NOMO-1 treated with DMSO at 0.1 percent for 48 hours (cell line): ENCODE measurements around the gene SLC2A8.

Experiments
- DNase-seq: peaks from one replicate; lab custom pipeline; 2025; ENCODE audit not compliant: unreplicated experiment; lab: John Stamatoyannopoulos, UW

SLC2A8 gene

GRCh38 chr9:127423934-127424675 is 27.1 kb downstream of the SLC2A8 start, which contains the start of gene ZNF79:
Gene ZNF79 (plus strand): TSS chr9:127424382. CDS start chr9:127424788, 406 bp downstream.
- peak; percentile 89 for DNase-seq

- DNase-seq = peak; percentile 34
Observed at GRCh38 chr9:127424676-127424999, 27.7 kb downstream of the SLC2A8 start.

- no peak for DNase-seq
Observed at GRCh38 chr9:127426756-127427155, 29.8 kb downstream of the SLC2A8 start.

- DNase-seq = no peak
Observed at GRCh38 chr9:127428348-127428747, 31.4 kb downstream of the SLC2A8 start.

- DNase-seq = no peak
Observed at GRCh38 chr9:127430415-127430814, 33.4 kb downstream of the SLC2A8 start.

- DNase-seq = no peak
Observed at GRCh38 chr9:127437497-127438264, 40.7 kb downstream of the SLC2A8 start.

GRCh38 chr9:127438394-127438793 is 41.4 kb downstream of the SLC2A8 start:
- DNase-seq = no peak

- DNase-seq = no peak
Observed at GRCh38 chr9:127444283-127444920, 47.4 kb downstream of the SLC2A8 start.

GRCh38 chr9:127444921-127445850 is 48.2 kb downstream of the SLC2A8 start:
- DNase-seq = no peak

- DNase-seq = no peak
Observed at GRCh38 chr9:127445851-127446712, 49.1 kb downstream of the SLC2A8 start.

- no peak for DNase-seq
Observed at GRCh38 chr9:127446713-127447415, 49.9 kb downstream of the SLC2A8 start.

GRCh38 chr9:127447416-127448111 is 50.6 kb downstream of the SLC2A8 start:
- DNase-seq = no peak

- DNase-seq = no peak
Observed at GRCh38 chr9:127448112-127448805, 51.3 kb downstream of the SLC2A8 start.

GRCh38 chr9:127449332-127449966 is 52.5 kb downstream of the SLC2A8 start:
- DNase-seq = no peak

- no peak for DNase-seq
Observed at GRCh38 chr9:127450243-127450760, 53.3 kb downstream of the SLC2A8 start.

GRCh38 chr9:127450830-127451607 is 54.0 kb downstream of the SLC2A8 start, which contains the start of the genes LRSAM1 and RPL12:
Gene LRSAM1 (plus strand): TSS chr9:127451510. CDS start chr9:127454528, 3,018 bp downstream.
Gene RPL12 (minus strand): TSS chr9:127451406. CDS start chr9:127451317, 89 bp downstream.
- DNase-seq = peak; percentile 86

- DNase-seq = peak; percentile 45
Observed at GRCh38 chr9:127451608-127451857, 54.6 kb downstream of the SLC2A8 start.
